ENCODE results near the gene ADGRL3. TPM values are rescaled to one million over a fixed set of nuclear protein-coding genes. Genes with fewer than 3 reads are reported as not detected.

Gene ADGRL3
- total and polyA plus RNA-seq, 4 donors = 0.39 to 59.9 (median 2.9) TPM

DNA sequence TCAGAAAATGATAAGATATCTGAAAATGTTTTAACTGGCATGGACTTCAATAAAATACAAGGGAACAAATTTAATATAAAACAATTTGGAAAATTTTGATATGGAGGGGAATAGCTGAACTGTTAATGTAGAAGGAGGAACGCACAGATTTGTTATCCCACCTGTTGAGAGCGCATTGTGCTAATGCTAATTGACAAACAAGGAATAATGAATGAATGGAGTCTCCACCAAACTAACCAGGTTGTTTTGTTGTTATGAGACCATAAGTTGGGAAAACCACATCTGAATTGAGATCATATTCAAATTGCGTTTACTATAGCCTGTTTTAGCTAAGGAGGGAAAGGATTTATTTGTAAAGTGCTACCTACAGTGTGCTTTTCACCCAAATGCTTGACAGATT, 195.6 kb downstream of the ADGRL3 start:
- Histone ChIP-seq H3K9me3 (ENCODE audit: control insufficient read depth in 4 of 4, insufficient read depth in 3 of 4, low read length in 3 of 4) (no peaks in the 10 kb centered on the region), H3K36me3 (ENCODE audit: control insufficient read depth in 4 of 4, insufficient read depth in 4 of 4, low read length in 4 of 4) (no peaks in the 10 kb centered on the region), H3K4me1 (ENCODE audit: control insufficient read depth in 5 of 5, insufficient read depth in 5 of 5, low read length in 5 of 5) (no peaks in the 10 kb centered on the region), H3K9ac (ENCODE audit: insufficient read depth in 1 of 2, low read length in 2 of 2) (no peak overlapping the region), H3K27ac (ENCODE audit: low read depth in 1 of 2, low read length in 1 of 2) (no peak overlapping the region), H3K4me3 (no peak overlapping the region), H3K27me3 (ENCODE audit: control insufficient read depth in 3 of 3, insufficient read depth in 3 of 3, low read length in 2 of 3) (no peaks in the 10 kb centered on the region)
- DNase-seq (no peak), ATAC-seq (ENCODE audit: insufficient read depth, low FRiP score) (no peak)
- TF ChIP-seq, protein P1, sequence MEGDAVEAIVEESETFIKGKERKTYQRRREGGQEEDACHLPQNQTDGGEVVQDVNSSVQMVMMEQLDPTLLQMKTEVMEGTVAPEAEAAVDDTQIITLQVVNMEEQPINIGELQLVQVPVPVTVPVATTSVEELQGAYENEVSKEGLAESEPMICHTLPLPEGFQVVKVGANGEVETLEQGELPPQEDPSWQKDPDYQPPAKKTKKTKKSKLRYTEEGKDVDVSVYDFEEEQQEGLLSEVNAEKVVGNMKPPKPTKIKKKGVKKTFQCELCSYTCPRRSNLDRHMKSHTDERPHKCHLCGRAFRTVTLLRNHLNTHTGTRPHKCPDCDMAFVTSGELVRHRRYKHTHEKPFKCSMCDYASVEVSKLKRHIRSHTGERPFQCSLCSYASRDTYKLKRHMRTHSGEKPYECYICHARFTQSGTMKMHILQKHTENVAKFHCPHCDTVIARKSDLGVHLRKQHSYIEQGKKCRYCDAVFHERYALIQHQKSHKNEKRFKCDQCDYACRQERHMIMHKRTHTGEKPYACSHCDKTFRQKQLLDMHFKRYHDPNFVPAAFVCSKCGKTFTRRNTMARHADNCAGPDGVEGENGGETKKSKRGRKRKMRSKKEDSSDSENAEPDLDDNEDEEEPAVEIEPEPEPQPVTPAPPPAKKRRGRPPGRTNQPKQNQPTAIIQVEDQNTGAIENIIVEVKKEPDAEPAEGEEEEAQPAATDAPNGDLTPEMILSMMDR (IDR thresholded peaks at IDR 0.05; ENCODE audit: control extremely low read depth, extremely low read depth) = no peak
- WGBS, 2 donors = 97 to 98% methylated on average over 3 of the region's 3 CpGs

DNA sequence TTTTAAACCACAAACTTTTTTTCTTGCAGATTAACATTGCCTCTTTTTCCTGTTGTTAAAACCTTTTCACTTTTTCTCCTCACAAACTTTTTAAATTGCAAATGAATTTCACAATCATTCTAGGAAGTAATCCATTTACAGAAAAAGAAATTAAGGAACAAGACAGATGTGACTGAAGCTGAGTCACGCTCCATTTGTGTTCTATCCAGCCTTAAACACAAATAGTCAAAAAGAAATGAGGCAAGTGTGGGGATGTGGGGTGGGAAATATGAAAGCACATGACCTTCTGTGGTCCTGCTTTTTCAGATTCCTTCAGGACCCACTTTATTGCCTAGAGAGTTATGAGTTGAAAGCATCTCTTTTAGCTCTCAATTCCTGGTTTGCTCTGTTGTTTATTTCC, 197.0 kb downstream of the ADGRL3 start:
- Histone ChIP-seq H3K27me3 (ENCODE audit: control insufficient read depth in 3 of 3, insufficient read depth in 3 of 3, low read length in 2 of 3) (no peaks in the 10 kb centered on the region), H3K9me3 (ENCODE audit: control insufficient read depth in 4 of 4, insufficient read depth in 3 of 4, low read length in 3 of 4) (no peaks in the 10 kb centered on the region), H3K4me1 (ENCODE audit: control insufficient read depth in 5 of 5, insufficient read depth in 5 of 5, low read length in 5 of 5) (no peaks in the 10 kb centered on the region), H3K9ac (ENCODE audit: insufficient read depth in 1 of 2, low read length in 2 of 2) (no peak overlapping the region), H3K36me3 (ENCODE audit: control insufficient read depth in 4 of 4, insufficient read depth in 4 of 4, low read length in 4 of 4) (no peaks in the 10 kb centered on the region), H3K4me3 (no peak overlapping the region), H3K27ac (ENCODE audit: low read depth in 1 of 2, low read length in 1 of 2) (no peak overlapping the region)
- TF ChIP-seq, protein P1 (IDR thresholded peaks at IDR 0.05; ENCODE audit: control extremely low read depth, extremely low read depth) = no peak
- 27 to 56% methylated on average over 1 of the region's 1 CpG for whole genome bisulfite sequencing, 2 donors
- ATAC-seq (ENCODE audit: insufficient read depth, low FRiP score) (no peak), DNase-seq (no peak)

DNA sequence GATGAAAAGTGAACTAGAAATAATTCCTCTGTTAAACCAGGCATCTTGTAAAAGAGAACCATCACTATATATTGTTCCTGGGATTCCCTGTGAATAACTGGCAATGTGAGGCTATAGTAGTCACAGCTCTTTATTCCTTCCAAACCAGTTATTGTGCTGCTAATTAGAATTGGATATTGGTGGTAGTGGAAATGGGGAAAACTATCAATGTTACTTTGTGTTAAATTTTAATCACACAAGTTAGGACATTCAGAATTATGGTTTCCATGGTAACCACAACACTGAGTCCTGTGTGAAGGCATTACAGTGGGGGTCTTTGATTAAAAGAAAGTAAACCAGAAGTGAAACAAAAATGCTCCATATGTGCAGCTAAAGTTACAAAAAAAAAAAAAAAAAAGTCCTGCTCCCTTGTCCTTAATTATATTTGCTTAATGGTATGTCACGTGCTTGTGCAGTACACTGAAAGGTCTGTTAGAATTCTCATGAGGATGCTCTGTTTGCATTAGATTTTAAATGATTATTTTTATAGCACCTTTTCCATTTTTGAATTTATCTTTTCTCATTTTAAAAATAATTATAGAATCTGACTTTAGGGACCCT, 200.4 kb downstream of the ADGRL3 start:
- H3K27me3 ChIP-seq (ENCODE audit: control insufficient read depth in 3 of 3, insufficient read depth in 3 of 3, low read length in 2 of 3) = no peaks in the 10 kb centered on the region
- 90 to 92% methylated on average over 1 of the region's 1 CpG for WGBS, 2 donors
- no peak overlapping the region for H3K9ac ChIP-seq (ENCODE audit: insufficient read depth in 1 of 2, low read length in 2 of 2)
- peaks cover 0 to under 1% (median 0%) of the 10 kb centered on the region in 5 donors for H3K4me1 ChIP-seq (ENCODE audit: control insufficient read depth in 5 of 5, insufficient read depth in 5 of 5, low read length in 5 of 5)
- no peak overlapping the region for H3K27ac ChIP-seq (ENCODE audit: low read depth in 1 of 2, low read length in 1 of 2)
- no peak for ATAC-seq (ENCODE audit: insufficient read depth, low FRiP score)
- no peaks in the 10 kb centered on the region for H3K9me3 ChIP-seq (ENCODE audit: control insufficient read depth in 4 of 4, insufficient read depth in 3 of 4, low read length in 3 of 4)
- no peaks in the 10 kb centered on the region for H3K36me3 ChIP-seq (ENCODE audit: control insufficient read depth in 4 of 4, insufficient read depth in 4 of 4, low read length in 4 of 4)
- no peak overlapping the region for H3K4me3 ChIP-seq
- TF ChIP-seq, protein P1 (IDR thresholded peaks at IDR 0.05; ENCODE audit: control extremely low read depth, extremely low read depth) = no peak
- peak in 1 of 3 donors; percentile 37 for DNase-seq

DNA sequence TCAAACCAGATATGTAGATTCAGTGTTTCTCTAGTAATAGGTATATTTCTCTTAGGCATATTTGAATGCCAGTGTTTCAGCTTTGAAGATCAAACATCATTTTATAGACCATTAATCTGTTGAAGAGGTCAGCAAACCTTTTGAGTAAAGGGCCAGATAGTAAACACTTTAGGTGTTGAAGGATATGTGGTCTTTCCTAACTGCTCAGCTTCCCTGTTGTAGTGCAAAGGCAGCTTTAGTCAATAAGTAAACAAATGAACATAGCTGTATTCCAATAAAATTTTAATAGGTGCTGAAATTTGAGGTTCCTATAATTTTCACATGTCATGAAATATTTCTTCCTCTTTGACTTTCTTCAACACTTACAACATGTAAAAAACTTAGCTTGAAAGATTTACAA, 201.6 kb downstream of the ADGRL3 start:
- H3K9me3 ChIP-seq (ENCODE audit: control insufficient read depth in 4 of 4, insufficient read depth in 3 of 4, low read length in 3 of 4) = no peaks in the 10 kb centered on the region
- TF ChIP-seq, protein P1 (IDR thresholded peaks at IDR 0.05; ENCODE audit: control extremely low read depth, extremely low read depth) = no peak
- H3K4me3 ChIP-seq = no peak overlapping the region
- H3K27ac ChIP-seq (ENCODE audit: low read depth in 1 of 2, low read length in 1 of 2) = no peak overlapping the region
- DNase-seq (no peak), ATAC-seq (ENCODE audit: insufficient read depth, low FRiP score) (no peak)
- H3K27me3 ChIP-seq (ENCODE audit: control insufficient read depth in 3 of 3, insufficient read depth in 3 of 3, low read length in 2 of 3) = no peaks in the 10 kb centered on the region
- peaks cover 0 to 2% (median 0%) of the 10 kb centered on the region in 5 donors for H3K4me1 ChIP-seq (ENCODE audit: control insufficient read depth in 5 of 5, insufficient read depth in 5 of 5, low read length in 5 of 5)
- H3K36me3 ChIP-seq (ENCODE audit: control insufficient read depth in 4 of 4, insufficient read depth in 4 of 4, low read length in 4 of 4) = no peaks in the 10 kb centered on the region
- no peak overlapping the region for H3K9ac ChIP-seq (ENCODE audit: insufficient read depth in 1 of 2, low read length in 2 of 2)
